Measurements from ENCODE around the gene CAPS2. TPM values are rescaled to one million over a fixed set of nuclear protein-coding genes. Genes with fewer than 3 reads are reported as not detected.

CAPS2 gene
- total and polyA plus RNA-seq, 2 donors (not counting 3 experiments of a cell fraction or from before 2014, with no cell fraction given), result 0.61 to 1.7 TPM

DNA sequence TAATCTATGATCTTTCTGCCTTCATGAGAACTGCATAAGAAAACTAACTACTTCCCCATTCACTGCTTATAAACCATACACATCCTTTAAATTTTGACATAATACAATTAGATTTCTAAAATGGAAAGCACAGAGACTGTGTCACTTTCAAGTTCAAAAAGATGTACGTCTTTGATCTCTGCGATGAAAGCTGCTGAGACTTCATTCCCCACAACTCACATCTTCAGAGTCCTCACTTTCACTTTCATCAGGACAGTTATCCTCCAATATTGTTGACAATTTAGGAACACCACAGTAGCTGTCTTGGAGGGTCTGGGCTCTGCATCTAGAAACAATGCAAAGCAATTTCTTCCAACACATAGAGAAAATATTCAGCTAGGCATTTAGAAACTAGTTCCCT is 72.6 kb downstream of the CAPS2 start:
- Histone ChIP-seq H3K27me3 (ENCODE audit: control insufficient read depth in 2 of 2, insufficient read depth in 2 of 2, low read length in 2 of 2) (no peaks in the 10 kb centered on the region), H3K27ac (ENCODE audit: insufficient read depth, low read depth, low read length) (no peak overlapping the region), H3K79me2 (ENCODE audit: control insufficient read depth, insufficient read depth, low read length) (no peaks in the 10 kb centered on the region), H3K9me1 (replicated peaks; ENCODE audit: control insufficient read depth, extremely low read depth, insufficient read depth, low read length) (no peaks in the 10 kb centered on the region), H2AFZ (ENCODE audit: low read depth, low read length) (no peak overlapping the region), H3K9me3 (replicated peaks; ENCODE audit: control insufficient read depth, insufficient read depth, low read length) (no peaks in the 10 kb centered on the region), H4K20me1 (replicated peaks; ENCODE audit: control insufficient read depth, extremely low read depth, insufficient read depth, low read length) (no peaks in the 10 kb centered on the region), H3K9ac (replicated peaks; ENCODE audit: extremely low read depth, insufficient read depth, low read length) (no peak overlapping the region), H3K4me1 (ENCODE audit: control insufficient read depth, extremely low read depth, insufficient read depth, low read length) (no peaks in the 10 kb centered on the region), H3K4me3 (replicated peaks in 1 of 3; ENCODE audit: insufficient read depth in 1 of 3, low read depth in 1 of 3, low read length in 3 of 3) (no peak overlapping the region), H3K4me2 (ENCODE audit: insufficient read depth, low read length) (no peak overlapping the region), H3K36me3 (ENCODE audit: control insufficient read depth in 2 of 2, extremely low read depth in 1 of 2, insufficient read depth in 2 of 2, low read length in 2 of 2) (no peaks in the 10 kb centered on the region)
- no TSS peak for BruUV-seq (replicated peaks)
- dilution Hi-C loops (cut with MboI; ENCODE audit: extremely low pct_ligation_motif_present, low sequenced_read_pairs), result no loop called here
- TF ChIP-seq, protein P1, sequence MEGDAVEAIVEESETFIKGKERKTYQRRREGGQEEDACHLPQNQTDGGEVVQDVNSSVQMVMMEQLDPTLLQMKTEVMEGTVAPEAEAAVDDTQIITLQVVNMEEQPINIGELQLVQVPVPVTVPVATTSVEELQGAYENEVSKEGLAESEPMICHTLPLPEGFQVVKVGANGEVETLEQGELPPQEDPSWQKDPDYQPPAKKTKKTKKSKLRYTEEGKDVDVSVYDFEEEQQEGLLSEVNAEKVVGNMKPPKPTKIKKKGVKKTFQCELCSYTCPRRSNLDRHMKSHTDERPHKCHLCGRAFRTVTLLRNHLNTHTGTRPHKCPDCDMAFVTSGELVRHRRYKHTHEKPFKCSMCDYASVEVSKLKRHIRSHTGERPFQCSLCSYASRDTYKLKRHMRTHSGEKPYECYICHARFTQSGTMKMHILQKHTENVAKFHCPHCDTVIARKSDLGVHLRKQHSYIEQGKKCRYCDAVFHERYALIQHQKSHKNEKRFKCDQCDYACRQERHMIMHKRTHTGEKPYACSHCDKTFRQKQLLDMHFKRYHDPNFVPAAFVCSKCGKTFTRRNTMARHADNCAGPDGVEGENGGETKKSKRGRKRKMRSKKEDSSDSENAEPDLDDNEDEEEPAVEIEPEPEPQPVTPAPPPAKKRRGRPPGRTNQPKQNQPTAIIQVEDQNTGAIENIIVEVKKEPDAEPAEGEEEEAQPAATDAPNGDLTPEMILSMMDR (IDR thresholded peaks at IDR 0.05; ENCODE audit: extremely low read depth in 1 of 2, insufficient read depth in 1 of 2, low read depth in 1 of 2, low read length in 2 of 2), result no peak
- ChIA-PET CTCF (interaction anchor here (1.4 kb wide), 1 partner anchor 47 kb away, joined by 3 read pairs; no protein-coding TSS in a partner anchor), POLR2A (no interaction called here)
- FAIRE-seq (no peak), DNase-seq (ENCODE audit: low read depth, low spot score) (no peak)
- intact Hi-C loops (cut with micrococcal nuclease), result no loop called here

- no TSS peak for BruUV-seq (replicated peaks)
- Histone ChIP-seq H3K27ac (ENCODE audit: insufficient read depth, low read depth, low read length) (no peak overlapping the region), H2AFZ (ENCODE audit: low read depth, low read length) (no peak overlapping the region), H3K4me3 (replicated peaks in 1 of 3; ENCODE audit: insufficient read depth in 1 of 3, low read depth in 1 of 3, low read length in 3 of 3) (no peak overlapping the region), H3K9ac (replicated peaks; ENCODE audit: extremely low read depth, insufficient read depth, low read length) (no peak overlapping the region), H3K36me3 (ENCODE audit: control insufficient read depth in 2 of 2, extremely low read depth in 1 of 2, insufficient read depth in 2 of 2, low read length in 2 of 2) (no peaks in the 10 kb centered on the region), H3K9me1 (replicated peaks; ENCODE audit: control insufficient read depth, extremely low read depth, insufficient read depth, low read length) (no peaks in the 10 kb centered on the region), H3K79me2 (ENCODE audit: control insufficient read depth, insufficient read depth, low read length) (no peaks in the 10 kb centered on the region), H3K4me2 (ENCODE audit: insufficient read depth, low read length) (no peak overlapping the region), H4K20me1 (replicated peaks; ENCODE audit: control insufficient read depth, extremely low read depth, insufficient read depth, low read length) (no peaks in the 10 kb centered on the region), H3K4me1 (ENCODE audit: control insufficient read depth, extremely low read depth, insufficient read depth, low read length) (no peaks in the 10 kb centered on the region), H3K9me3 (replicated peaks; ENCODE audit: control insufficient read depth, insufficient read depth, low read length) (no peaks in the 10 kb centered on the region), H3K27me3 (ENCODE audit: control insufficient read depth in 2 of 2, insufficient read depth in 2 of 2, low read length in 2 of 2) (no peaks in the 10 kb centered on the region)
- DNase-seq (ENCODE audit: low read depth, low spot score), result no peak
- no peak for FAIRE-seq
- dilution Hi-C loops (cut with MboI; ENCODE audit: extremely low pct_ligation_motif_present, low sequenced_read_pairs), result no loop called here
- ChIA-PET POLR2A (no interaction called here), CTCF (no interaction called here)
- TF ChIP-seq, protein P1 (IDR thresholded peaks at IDR 0.05; ENCODE audit: extremely low read depth in 1 of 2, insufficient read depth in 1 of 2, low read depth in 1 of 2, low read length in 2 of 2), result no peak
- TF ChIP-seq MAX (IDR thresholded peaks at IDR 0.05; ENCODE audit: insufficient read depth, insufficient read length) (no peak), POLR2A (IDR thresholded peaks at IDR 0.05; ENCODE audit: low read depth, low read length) (no peak), POLR2AphosphoS5 (IDR thresholded peaks at IDR 0.05; ENCODE audit: insufficient read depth, low read depth, low read length) (no peak), EZH2 (IDR thresholded peaks at IDR 0.05; ENCODE audit: borderline replicate concordance, low read depth, low read length, severe bottlenecking) (no peak), GATA2 (IDR thresholded peaks at IDR 0.05; ENCODE audit: insufficient read depth, insufficient read length, low read depth, low read length) (no peak), JUN (IDR thresholded peaks at IDR 0.05; ENCODE audit: borderline replicate concordance, insufficient read depth, insufficient read length, low read depth) (no peak), MYC (IDR thresholded peaks at IDR 0.05; ENCODE audit: low read depth, low read length) (no peak)
- intact Hi-C loops (cut with micrococcal nuclease), result no loop called here
These were observed 85.0 kb downstream of the CAPS2 start for GRCh38 chr12:75245108-75245507.
